ENCODE measurements around the gene FRYL.

- TF ChIP-seq CTCF (conservative IDR thresholded peaks at IDR 0.05; ENCODE audit: low read depth, low read length) (no peak), EZH2phosphoT487 (IDR thresholded peaks at IDR 0.05; ENCODE audit: borderline replicate concordance, low read length) (no peak), EZH2 (IDR thresholded peaks at IDR 0.05; ENCODE audit: low read length, unreplicated experiment) (no peak)
These were observed 175.6 kb downstream of the FRYL start for GRCh38 chr4:48604527-48604926.

Measured in PC-3 (cell line).